ENCODE measurements around the gene ID3. TPM values are rescaled to one million over a fixed set of nuclear protein-coding genes. Genes with fewer than 3 reads are reported as not detected.

The ID3 gene
- total and polyA plus RNA-seq, 12 donors = 44.7 to 217 (median 83.4) TPM

DNA sequence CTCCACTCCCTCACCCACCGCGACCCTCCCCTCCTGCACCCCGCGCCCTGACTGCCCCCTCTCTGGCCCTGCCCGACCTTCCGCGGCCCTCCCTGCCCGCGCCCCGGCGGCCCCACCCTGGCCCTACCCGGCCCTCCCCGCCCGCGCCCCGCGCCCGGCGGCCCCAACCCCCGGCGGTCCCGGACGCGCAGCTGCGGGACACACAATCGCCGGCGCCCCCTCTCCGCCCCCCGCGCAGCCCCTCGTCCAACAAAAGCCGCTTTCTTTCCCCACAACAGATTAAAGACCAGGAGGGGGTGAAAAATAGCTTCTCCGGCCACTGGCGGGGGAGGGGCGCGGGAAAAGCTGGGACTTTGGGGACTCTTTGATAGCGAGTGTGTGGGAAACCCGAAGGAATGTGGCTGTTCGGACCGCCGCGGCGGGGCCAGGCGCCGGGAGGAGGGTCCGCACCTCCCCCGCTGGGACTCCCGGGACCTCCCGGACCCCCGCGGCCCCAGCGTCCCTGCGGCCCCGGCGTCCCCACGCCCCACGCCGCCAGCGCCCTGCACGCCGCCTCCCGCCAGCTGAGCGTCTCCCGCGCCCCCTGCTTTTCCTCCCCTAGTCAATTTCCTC is 8.8 kb upstream of the ID3 start:
- TF ChIP-seq CTCF (IDR thresholded peaks at IDR 0.05) = peak in 1 of 9 donors; percentile 4
- Histone ChIP-seq H3K36me3 (no peaks in the 10 kb centered on the region), H3K9me3 (no peaks in the 10 kb centered on the region), H3K4me1 (peaks cover 7 to 44% (median 25%) of the 10 kb centered on the region in 9 donors), H3K4me3 (peak overlapping the region; percentile 43 to 74 (median 66)), H3K27me3 (peaks cover 0 to 32% (median 0%) of the 10 kb centered on the region in 7 donors), H3K27ac (peak overlapping the region; percentile 86 to 99 (median 91))
- ATAC-seq (peak in 7 of 8 donors; percentile 15 to 62 (median 50)), DNase-seq (peak; percentile 54 to 57)
- intact Hi-C loops (cut with DNase I) = no loop called here
- 1 to 2% methylated on average over 22 to 66 of the region's 66 CpGs for WGBS, 2 donors

DNA sequence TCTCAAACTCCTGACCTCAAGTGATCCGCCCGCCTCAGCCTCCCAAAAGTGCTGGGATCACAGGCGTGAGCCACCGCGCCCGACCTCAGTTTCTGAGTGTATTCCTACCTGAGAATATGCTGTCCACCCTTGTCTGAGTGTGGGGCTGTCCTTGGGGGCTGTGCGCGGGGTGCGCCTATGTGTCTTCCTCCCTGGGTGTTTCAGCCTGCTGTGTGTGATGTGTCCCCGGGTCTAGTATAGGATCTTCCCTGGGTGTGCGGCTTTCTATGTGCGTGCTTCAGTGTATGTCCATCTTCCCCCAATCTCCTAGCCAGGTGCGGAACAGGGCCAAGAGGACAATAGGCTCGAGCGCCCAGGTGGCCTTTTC is 8.3 kb upstream of the ID3 start:
- no peak for TF ChIP-seq CTCF (IDR thresholded peaks at IDR 0.05)
- no peaks in the 10 kb centered on the region for H3K9me3 ChIP-seq
- 68 to 69% methylated on average over 15 of the region's 15 CpGs for WGBS, 2 donors
- H3K36me3 ChIP-seq = no peaks in the 10 kb centered on the region
- intact Hi-C loops (cut with DNase I) = no loop called here
- no peak for DNase-seq
- H3K27me3 ChIP-seq = peaks cover 0 to 34% (median 0%) of the 10 kb centered on the region in 7 donors
- H3K27ac ChIP-seq = peak overlapping the region; percentile 86 to 99 (median 91)
- H3K4me1 ChIP-seq = peaks cover 7 to 49% (median 30%) of the 10 kb centered on the region in 9 donors
- peak overlapping the region in 9 of 10 donors; percentile 43 to 74 (median 67) for H3K4me3 ChIP-seq
- peak in 7 of 8 donors; percentile 3 to 32 (median 9) for ATAC-seq

- peaks cover 10 to 61% (median 40%) of the 10 kb centered on the region in 9 donors for H3K4me1 ChIP-seq
- H3K27me3 ChIP-seq = peaks cover 0 to 34% (median 0%) of the 10 kb centered on the region in 7 donors
- intact Hi-C loops (cut with DNase I) = no loop called here
- no peak for ATAC-seq
- H3K9me3 ChIP-seq = no peaks in the 10 kb centered on the region
- 81 to 82% methylated on average over 6 of the region's 6 CpGs for WGBS, 2 donors
- H3K36me3 ChIP-seq = no peaks in the 10 kb centered on the region
- no peak overlapping the region for H3K4me3 ChIP-seq
- peak in 3 of 9 donors; percentile 12 to 23 (median 13) for TF ChIP-seq CTCF (IDR thresholded peaks at IDR 0.05)
- peak overlapping the region in 7 of 10 donors; percentile 24 to 99 (median 44) for H3K27ac ChIP-seq
- no peak for DNase-seq
These were observed 7.0 kb upstream of the ID3 start for GRCh38 chr1:23566304-23566703.

- Histone ChIP-seq H3K9me3 (no peaks in the 10 kb centered on the region), H3K36me3 (no peaks in the 10 kb centered on the region), H3K4me3 (no peak overlapping the region), H3K4me1 (peaks cover 10 to 66% (median 45%) of the 10 kb centered on the region in 9 donors), H3K27ac (peak overlapping the region in 6 of 10 donors; percentile 7 to 99 (median 46)), H3K27me3 (peaks cover 0 to 34% (median 0%) of the 10 kb centered on the region in 7 donors)
- intact Hi-C loops (cut with DNase I) = no loop called here
- no peak for TF ChIP-seq CTCF (IDR thresholded peaks at IDR 0.05)
- ATAC-seq (no peak), DNase-seq (no peak)
- WGBS, 2 donors = 88 to 91% methylated on average over 3 of the region's 3 CpGs
These were observed 6.5 kb upstream of the ID3 start for GRCh38 chr1:23565776-23566175.
